M059J (cell line): Measurements from ENCODE around the gene CSTPP1. TPM values are rescaled to one million over a fixed set of nuclear protein-coding genes. Genes with fewer than 3 reads are reported as not detected.

Source experiments
- DNase-seq: peaks from one replicate; pipeline ENCODE4 v3.0.0-alpha.2; 2012; ENCODE audit warnings: low read depth
- total RNA-seq: library from RNA; depleted of rRNA; stranded (reverse); fragments of >200 nt; shearing (Covaris generic); gene quantifications from 2 replicates; pipeline ENCODE4 v1.2.3, GENCODE V29; 2014

The CSTPP1 gene
- total RNA-seq, 1 experiment from 2014 or later = 46.6 TPM

DNA sequence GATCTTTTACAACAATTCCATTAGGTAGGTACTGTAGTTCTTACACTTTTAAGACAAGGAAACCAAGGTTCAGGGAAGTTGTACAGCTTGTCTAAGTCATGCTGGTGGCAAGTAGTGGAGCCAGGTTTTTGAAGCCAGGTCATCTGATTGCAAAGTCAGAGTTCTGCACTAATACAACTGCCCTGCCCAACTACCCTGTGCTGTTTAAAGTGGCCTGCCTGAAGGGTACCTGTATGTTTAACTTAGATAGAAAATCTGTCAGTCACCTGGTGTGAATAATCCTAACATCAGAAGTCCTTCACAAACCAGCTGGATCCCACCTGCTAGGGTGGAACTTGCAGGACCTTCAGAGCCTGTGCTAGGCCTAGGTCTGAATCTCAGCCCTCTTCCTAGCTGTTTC, 195.9 kb downstream of the CSTPP1 start:
- no peak for DNase-seq

- DNase-seq = no peak
Observed at GRCh38 chr11:47132981-47133380, 196.4 kb downstream of the CSTPP1 start.

GRCh38 chr11:47136327-47136726, 199.8 kb downstream of the CSTPP1 start:
- no peak for DNase-seq

GRCh38 chr11:47136921-47137320, 200.4 kb downstream of the CSTPP1 start:
- DNase-seq = no peak

GRCh38 chr11:47137476-47137875, 200.9 kb downstream of the CSTPP1 start:
- no peak for DNase-seq

DNA sequence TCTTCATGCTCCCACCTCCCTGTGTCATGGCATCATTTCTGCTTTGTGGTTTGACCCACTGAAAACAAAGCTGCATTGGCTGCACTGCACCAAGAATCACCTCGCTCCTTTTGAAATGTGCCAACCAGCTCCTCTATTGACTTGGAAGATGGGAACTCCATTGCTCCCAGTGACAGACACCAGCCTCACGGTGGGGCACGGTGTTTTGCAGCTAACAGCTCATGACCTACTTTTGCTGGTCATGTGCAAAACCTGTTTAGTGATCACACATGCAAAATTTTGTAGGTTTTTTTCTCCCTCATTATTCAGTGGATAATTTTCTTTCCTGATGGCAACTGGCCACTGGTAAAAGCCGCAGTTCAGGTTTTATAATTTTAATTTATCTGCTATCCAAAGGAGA, 203.3 kb downstream of the CSTPP1 start:
- no peak for DNase-seq

GRCh38 chr11:47143322-47143721, 206.8 kb downstream of the CSTPP1 start:
- DNase-seq = peak; percentile 83

GRCh38 chr11:47144541-47144940, 208.0 kb downstream of the CSTPP1 start:
- DNase-seq = no peak

- no peak for DNase-seq
Observed at GRCh38 chr11:47147250-47147649, 210.7 kb downstream of the CSTPP1 start.

DNA sequence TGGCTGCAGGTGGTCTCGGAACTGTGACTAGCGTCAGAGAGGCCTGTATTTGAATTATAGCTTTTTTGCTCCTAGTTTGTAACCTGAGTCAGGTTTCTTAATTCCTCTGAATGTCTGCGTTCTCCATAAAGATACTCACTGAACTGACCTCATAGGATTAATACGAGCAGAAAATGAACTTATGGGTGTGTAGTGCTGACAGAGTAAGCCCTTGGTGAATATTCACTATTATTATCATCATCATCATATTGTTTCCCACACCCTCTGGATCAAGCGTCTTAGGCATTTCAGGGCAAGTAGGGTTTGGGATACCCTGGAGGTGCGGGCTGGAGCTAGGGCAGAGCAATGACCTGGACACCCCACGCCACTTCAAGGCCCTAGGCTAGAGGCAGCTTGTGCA, 211.1 kb downstream of the CSTPP1 start:
- no peak for DNase-seq

DNA sequence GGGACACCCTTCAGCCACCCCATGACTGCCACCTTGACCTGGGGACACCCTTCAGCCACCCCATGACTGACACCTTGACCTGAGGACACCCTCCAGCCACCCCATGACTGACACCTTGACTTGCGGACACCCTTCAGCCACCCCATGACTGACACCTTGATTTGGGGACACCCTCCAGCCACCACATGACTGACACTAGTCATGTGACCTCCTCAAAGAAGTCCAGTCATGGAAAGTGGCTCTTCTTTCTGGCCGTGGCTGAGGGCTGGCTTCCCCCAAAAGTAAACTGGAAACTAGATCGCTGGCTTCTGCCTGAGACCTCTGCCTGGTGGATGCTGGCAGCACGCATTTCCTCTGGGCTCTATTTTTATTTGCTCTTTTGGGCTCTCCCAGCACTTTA, 211.7 kb downstream of the CSTPP1 start:
- no peak for DNase-seq

DNA sequence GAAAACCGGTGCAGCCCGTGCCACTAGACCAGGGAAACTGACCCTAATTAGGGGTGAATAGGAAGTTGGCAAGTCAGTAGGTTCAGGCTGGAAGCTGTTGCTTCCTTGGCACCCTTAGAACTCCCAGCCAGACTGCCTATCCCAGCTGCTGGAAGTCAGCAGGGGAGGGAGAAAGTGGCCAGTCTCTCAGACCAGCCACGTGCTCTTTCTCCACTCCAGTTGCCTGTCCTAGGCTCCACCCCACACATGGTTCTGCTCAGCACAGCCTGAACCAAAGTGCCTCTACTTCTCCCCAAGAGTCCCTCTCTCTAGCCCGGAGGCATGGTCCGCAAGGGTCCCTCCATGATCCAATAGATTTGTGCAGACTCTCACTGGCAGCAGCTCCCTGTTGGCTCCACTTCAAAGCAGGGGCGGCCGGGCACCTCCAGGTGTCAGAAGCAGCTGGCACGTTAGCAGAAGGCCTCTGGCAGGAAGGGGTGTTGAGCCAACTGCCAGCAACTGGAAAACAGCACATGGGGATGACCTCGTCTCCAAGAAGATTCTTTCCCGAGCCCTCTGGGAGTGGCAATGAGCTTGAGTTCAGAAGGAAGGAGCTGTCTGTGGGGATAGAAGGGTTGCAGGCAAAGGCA, 212.5 kb downstream of the CSTPP1 start:
- DNase-seq = no peak

- no peak for DNase-seq
Observed at GRCh38 chr11:47149782-47150181, 213.2 kb downstream of the CSTPP1 start.

- DNase-seq = no peak
Observed at GRCh38 chr11:47152126-47152952, 215.8 kb downstream of the CSTPP1 start.

DNA sequence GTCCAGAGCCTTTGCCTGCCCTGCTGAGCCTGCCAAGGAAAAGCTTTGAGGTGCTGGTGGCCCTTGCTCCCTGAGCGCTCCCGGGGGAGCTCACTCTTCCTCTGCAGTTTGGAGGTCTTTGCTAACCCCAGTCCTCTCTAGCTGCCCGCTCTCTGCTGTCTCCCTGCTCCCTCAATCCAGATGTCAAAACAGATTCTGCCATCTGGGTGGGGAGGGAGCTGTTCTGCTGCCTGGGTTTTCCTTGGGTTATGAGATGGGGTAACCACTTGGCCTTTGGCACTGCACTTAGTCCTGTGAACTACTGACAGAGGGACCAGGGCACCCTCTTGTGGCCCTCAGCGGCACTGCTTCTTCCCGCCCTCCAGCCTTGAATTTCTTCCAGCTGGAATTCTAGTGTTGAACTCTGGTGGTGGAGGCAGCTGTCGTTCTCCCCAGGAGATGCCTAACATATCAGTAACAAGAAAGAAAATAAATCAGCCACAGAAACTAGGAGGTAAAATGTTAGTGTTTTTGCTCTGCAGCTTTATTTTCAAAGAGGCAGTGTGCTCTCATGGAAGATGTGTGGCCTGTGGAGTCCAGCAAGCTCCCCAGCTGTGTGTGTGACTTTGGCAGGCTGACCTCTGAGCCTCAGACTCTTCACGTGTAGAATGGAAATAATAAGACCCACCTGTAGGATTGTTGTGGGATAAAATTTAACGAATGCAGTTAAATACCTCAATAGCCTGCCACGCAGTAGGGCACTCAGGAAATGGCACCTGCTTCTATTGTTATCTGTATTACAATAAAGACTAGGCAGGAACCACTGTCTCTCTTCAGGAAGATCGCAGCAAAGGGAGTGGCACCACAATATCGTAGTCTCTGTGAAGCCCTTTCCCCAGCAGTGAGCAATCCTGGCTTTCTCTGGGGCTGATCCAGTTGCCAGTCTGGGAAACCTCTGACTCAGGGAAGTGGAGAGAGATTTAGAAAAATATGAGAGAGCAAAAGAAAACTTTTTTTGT, 216.7 kb downstream of the CSTPP1 start:
- DNase-seq = peak; percentile 70

DNA sequence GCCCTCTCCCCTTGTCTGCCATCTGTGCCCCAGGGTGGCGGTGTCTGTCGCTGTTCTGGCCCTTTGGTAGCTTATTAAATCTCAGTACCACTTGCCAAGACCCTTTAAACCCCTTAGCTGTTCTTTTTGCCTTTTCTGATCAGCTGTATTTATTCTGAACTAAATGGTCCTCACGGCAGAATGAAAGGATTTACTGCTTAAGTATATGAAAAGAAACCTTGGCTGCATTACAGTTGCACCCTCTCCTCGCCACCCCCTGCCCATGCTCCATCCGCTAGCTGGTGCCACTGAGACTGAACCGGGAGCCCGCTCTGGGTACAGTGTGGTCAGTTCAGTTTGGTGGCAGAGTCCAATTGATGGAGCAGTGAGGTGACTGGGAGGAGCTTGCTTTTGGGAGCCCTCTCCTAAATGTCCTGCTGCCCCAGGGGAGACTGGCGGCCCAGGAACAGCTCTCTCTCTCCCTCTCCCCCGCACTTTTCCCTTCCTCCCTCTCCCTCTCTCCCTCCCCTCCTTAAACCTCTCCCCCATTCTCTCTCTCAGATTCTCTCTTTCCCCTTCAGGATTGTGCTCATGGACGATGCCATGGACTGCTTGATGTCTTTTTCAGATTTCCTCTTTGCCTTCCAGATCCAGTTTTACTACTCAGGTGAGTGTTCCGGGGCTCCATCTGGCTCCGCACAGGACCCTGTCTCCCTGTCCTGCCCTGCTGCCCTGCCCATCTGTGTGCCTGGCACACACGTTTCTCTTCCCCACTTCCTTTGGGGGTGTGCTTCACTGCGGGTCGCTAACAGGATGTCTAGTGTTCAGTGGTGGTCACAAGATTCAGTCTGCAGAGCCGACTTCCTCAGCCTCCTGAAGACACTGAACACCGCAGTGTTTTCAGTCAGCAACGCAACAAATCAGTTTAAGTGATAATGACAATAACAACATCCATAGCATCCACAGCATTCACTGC, 218.3 kb downstream of the CSTPP1 start:
- no peak for DNase-seq

GRCh38 chr11:47155879-47156278, 219.3 kb downstream of the CSTPP1 start:
- no peak for DNase-seq

DNA sequence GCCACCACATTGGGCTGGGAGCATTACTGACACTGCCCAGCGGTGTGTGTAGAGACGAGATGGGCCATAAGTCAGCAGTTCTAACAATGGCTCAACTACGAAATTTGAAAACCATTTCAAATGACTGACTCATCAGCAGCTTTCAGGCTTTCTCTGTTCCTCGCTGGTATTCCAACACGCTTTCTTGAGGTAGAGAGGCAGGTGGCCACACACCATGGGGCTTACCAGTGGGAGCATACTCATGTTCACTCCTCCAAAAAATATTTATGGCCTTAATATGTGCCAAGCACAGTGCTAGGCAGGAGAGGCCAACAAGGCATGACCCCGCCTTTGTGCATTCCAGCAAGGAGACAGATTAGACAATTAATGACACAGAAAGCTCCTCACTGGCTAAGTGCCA, 219.8 kb downstream of the CSTPP1 start:
- DNase-seq = no peak

DNA sequence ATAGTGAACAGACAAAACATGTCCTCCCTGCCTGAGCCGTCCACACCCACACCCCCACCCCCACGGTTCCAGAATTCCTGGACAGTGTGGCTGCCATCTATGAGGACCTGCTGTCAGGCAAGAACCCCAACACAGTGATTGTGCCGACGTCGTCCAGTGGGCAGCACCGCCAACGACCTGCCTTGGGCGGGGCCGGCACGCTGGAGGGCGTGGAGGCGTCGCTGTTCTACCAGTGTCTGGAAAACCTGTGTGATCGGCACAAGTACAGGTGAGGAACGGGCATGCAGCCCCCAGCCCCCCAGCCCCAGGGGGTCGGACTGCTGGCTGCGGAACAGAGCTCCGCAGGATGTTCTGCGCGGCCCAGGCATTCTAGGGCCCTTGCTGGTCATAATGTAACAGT, 220.4 kb downstream of the CSTPP1 start:
- no peak for DNase-seq

- DNase-seq = no peak
Observed at GRCh38 chr11:47157805-47158204, 221.2 kb downstream of the CSTPP1 start.

- no peak for DNase-seq
Observed at GRCh38 chr11:47158242-47158641, 221.7 kb downstream of the CSTPP1 start.
